H1 (cell line): Measurements from ENCODE around the gene RNASE7. TPM values are rescaled to one million over a fixed set of nuclear protein-coding genes. Genes with fewer than 3 reads are reported as not detected.

Experiments
- CTCF ChIA-PET: fragments of 300-600 bp; sonication (Branson Sonifier 250); formaldehyde crosslinking; loops from one replicate; lab custom pipeline; 2021; ENCODE audit not compliant: partially characterized antibody; lab: Charles Lee
- POLR2A ChIA-PET: fragments of 300-600 bp; sonication (Branson Sonifier 250); formaldehyde crosslinking; loops from one replicate; lab custom pipeline; 2021; ENCODE audit warnings: inconsistent platforms; ENCODE audit not compliant: partially characterized antibody; lab: Charles Lee
- DNase-seq, 2 experiments: peaks; one replicate each; pipeline versions ENCODE4 v3.0.0 to v3.0.0-alpha.2; 2010 to 2022; ENCODE audit warnings: low spot score in 2 of 2, low read depth in 1 of 2, mixed read lengths in 1 of 2
- FAIRE-seq: peaks from 2 replicates; lab custom pipeline; 2011; peaks lifted over from hg19 to GRCh38; lab: Jason Lieb, UNC
- H2AFZ ChIP-seq: 2 replicates; pipeline ENCODE4 v1.8.1; 2012; ENCODE audit warnings: low read length, inconsistent platforms
- H2AK5ac ChIP-seq: 2 replicates; pipeline ENCODE4 v1.6.1; 2013; ENCODE audit warnings: low read depth, low read length
- H2BK120ac ChIP-seq: replicated peaks from 2 replicates; pipeline ENCODE3; 2013; ENCODE audit warnings: low read depth, low read length, inconsistent platforms
- H2BK12ac ChIP-seq: 2 replicates; pipeline ENCODE4 v1.6.1; 2013; ENCODE audit warnings: low read depth, low read length
- H2BK15ac ChIP-seq: 2 replicates; pipeline ENCODE4 v1.6.1; 2013; ENCODE audit warnings: low read length
- H2BK20ac ChIP-seq: 2 replicates; pipeline ENCODE4 v1.6.1; 2013; ENCODE audit warnings: low read length
- H2BK5ac ChIP-seq: 2 replicates; pipeline ENCODE4 v1.6.1; 2013; ENCODE audit warnings: low read depth, low read length
- H3K14ac ChIP-seq: 2 replicates; pipeline ENCODE4 v1.6.1; 2013; ENCODE audit warnings: inconsistent platforms; ENCODE audit not compliant: insufficient read length
- H3K18ac ChIP-seq: 2 replicates; pipeline ENCODE4 v1.6.1; 2013; ENCODE audit warnings: low read length; ENCODE audit errors: extremely low read depth
- H3K23ac ChIP-seq: 2 replicates; pipeline ENCODE4 v1.6.1; 2013; ENCODE audit warnings: inconsistent platforms; ENCODE audit not compliant: insufficient read length
- H3K23me2 ChIP-seq: 2 replicates; pipeline ENCODE4 v1.6.1; 2013; ENCODE audit warnings: low read depth, low read length
- H3K27ac ChIP-seq: 2 replicates; pipeline ENCODE4 v1.6.1; 2011; ENCODE audit warnings: low read depth, low read length, inconsistent platforms
- H3K27me3 ChIP-seq, 4 experiments: replicated peaks in 1 of 4; 1 replicate in 1 of 4; 2 replicates in 3 of 4; pipeline versions ENCODE4 v1.6.1 to v1.8.1; 2011 to 2013; ENCODE audit warnings: low read length in 3 of 4, mild to moderate bottlenecking in 3 of 4, inconsistent platforms in 2 of 4, mixed read lengths in 2 of 4, moderate library complexity in 1 of 4; ENCODE audit not compliant: control insufficient read depth in 3 of 4, insufficient read depth in 3 of 4; ENCODE audit errors: extremely low read depth in 1 of 4
- H3K36me3 ChIP-seq, 4 experiments: 2 replicates each; pipeline versions ENCODE4 v1.6.1 to v1.8.1; 2011 to 2013; ENCODE audit warnings: mild to moderate bottlenecking in 4 of 4, low read length in 3 of 4, moderate library complexity in 2 of 4, control low read depth in 1 of 4, inconsistent platforms in 1 of 4; ENCODE audit not compliant: insufficient read depth in 4 of 4, control insufficient read depth in 2 of 4
- H3K4ac ChIP-seq: replicated peaks from 2 replicates; pipeline ENCODE3; 2013; ENCODE audit warnings: low read length, low read depth, mixed read lengths, inconsistent platforms; ENCODE audit not compliant: insufficient read length
- H3K4me1 ChIP-seq, 4 experiments: replicated peaks in 1 of 4; 1 replicate in 1 of 4; 2 replicates in 3 of 4; pipeline versions ENCODE4 v1.6.1 to v1.8.1; 2011 to 2013; ENCODE audit warnings: low read length in 3 of 4, inconsistent platforms in 2 of 4, mixed read lengths in 1 of 4; ENCODE audit not compliant: insufficient read depth in 4 of 4, control insufficient read depth in 3 of 4
- H3K4me2 ChIP-seq, 2 experiments: 2 replicates each; pipeline versions ENCODE4 v1.6.1 to v1.8.1; 2011 to 2013; ENCODE audit warnings: low read depth in 2 of 2, low read length in 2 of 2, control low read depth in 1 of 2, inconsistent platforms in 1 of 2, mild to moderate bottlenecking in 1 of 2; ENCODE audit not compliant: insufficient read depth in 1 of 2
- H3K4me3 ChIP-seq, 4 experiments: fragments of 200-600, 300-600 bp in 1 of 4; sonication (generic), shearing (Covaris generic), sonication (Bioruptor Twin) in 1 of 4; 2 replicates each; pipeline versions ENCODE4 v1.5.1 to v1.8.1; 2011 to 2016; ENCODE audit warnings: low read length in 4 of 4, low read depth in 3 of 4, control low read depth in 2 of 4, inconsistent platforms in 2 of 4, mild to moderate bottlenecking in 2 of 4, mixed read lengths in 1 of 4, moderate library complexity in 1 of 4; ENCODE audit not compliant: insufficient read depth in 2 of 4; ENCODE audit errors: extremely low read depth in 1 of 4
- H3K56ac ChIP-seq: replicated peaks from 2 replicates; pipeline ENCODE3; 2013; ENCODE audit warnings: low read depth, mild to moderate bottlenecking, mixed read lengths, low read length, inconsistent platforms; ENCODE audit not compliant: insufficient read length
- H3K79me1 ChIP-seq: 2 replicates; pipeline ENCODE4 v1.6.1; 2013; ENCODE audit warnings: low read depth, low read length, control low read depth
- H3K79me2 ChIP-seq, 2 experiments: 2 replicates each; pipeline versions ENCODE4 v1.6.1 to v1.8.1; 2012 to 2013; ENCODE audit warnings: low read length in 2 of 2, mild to moderate bottlenecking in 2 of 2, inconsistent platforms in 1 of 2; ENCODE audit not compliant: insufficient read depth in 2 of 2, control insufficient read depth in 1 of 2
- H3K9ac ChIP-seq, 4 experiments: replicated peaks in 1 of 4; 1 replicate in 1 of 4; 2 replicates in 3 of 4; pipeline versions ENCODE4 v1.6.1 to v1.8.1; 2011 to 2013; ENCODE audit warnings: low read depth in 3 of 4, low read length in 3 of 4, control low read depth in 2 of 4, mild to moderate bottlenecking in 2 of 4, moderate library complexity in 2 of 4, inconsistent platforms in 1 of 4; ENCODE audit errors: extremely low read depth in 1 of 4
- H3K9me3 ChIP-seq, 2 experiments: 2 replicates each; pipeline versions ENCODE4 v1.6.1 to v1.8.1; 2012 to 2013; ENCODE audit warnings: mild to moderate bottlenecking in 2 of 2, moderate library complexity in 2 of 2, control low read depth in 1 of 2, inconsistent platforms in 1 of 2, low read depth in 1 of 2, low read length in 1 of 2, mixed read lengths in 1 of 2; ENCODE audit not compliant: insufficient read depth in 2 of 2
- H4K20me1 ChIP-seq, 2 experiments: replicated peaks in 1 of 2; 2 replicates each; pipeline versions ENCODE3 to v1.8.1; 2011 to 2013; ENCODE audit warnings: inconsistent platforms in 2 of 2, low read length in 2 of 2, mild to moderate bottlenecking in 1 of 2; ENCODE audit not compliant: insufficient read depth in 2 of 2, control insufficient read depth in 1 of 2
- H4K5ac ChIP-seq: 2 replicates; pipeline ENCODE4 v1.6.1; 2013; ENCODE audit warnings: low read length, low read depth, mixed read lengths, inconsistent platforms; ENCODE audit not compliant: insufficient read length
- H4K8ac ChIP-seq: 2 replicates; pipeline ENCODE4 v1.8.0; 2013; ENCODE audit warnings: mild to moderate bottlenecking, moderate library complexity, low read length, inconsistent platforms; ENCODE audit not compliant: insufficient read depth; ENCODE audit errors: extremely low read depth
- H4K91ac ChIP-seq: replicated peaks from 2 replicates; pipeline ENCODE3; 2013; ENCODE audit warnings: low read length, mixed read lengths, inconsistent platforms; ENCODE audit not compliant: insufficient read length
- POLR2AphosphoS5 ChIP-seq: IDR thresholded peaks from 2 replicates; pipeline ENCODE4 v1.6.1; 2011; ENCODE audit warnings: low read depth, low read length
- SP4 ChIP-seq: IDR thresholded peaks from 2 replicates; pipeline ENCODE4 v1.6.1; 2012; ENCODE audit warnings: low read length, inconsistent platforms
- WGBS, 2 experiments: shearing (Covaris generic) in 1 of 2; methylation state at CpG; one replicate each; pipeline versions ENCODE4 v1.1.6 to v1.1.7; 2013 to 2015; ENCODE audit warnings: low lambda C conversion rate in 2 of 2, mixed read lengths in 2 of 2, inconsistent platforms in 1 of 2, low coverage in 1 of 2, missing lambda C conversion rate in 1 of 2; ENCODE audit not compliant: insufficient replicate concordance in 2 of 2, insufficient coverage in 1 of 2, insufficient read length in 1 of 2; ENCODE audit errors: extremely low coverage in 1 of 2, missing lambda C conversion rate in 1 of 2; 5-methylcytosine and 5-hydroxymethylcytosine counted together
- polyA plus RNA-seq, 7 experiments: library from polyadenylated mRNA; depleted of rRNA in 3 of 7; stranded (reverse) in 5 of 7; unstranded in 2 of 7; fragments of >200 nt in 5 of 7; fragments of 200-250 nt in 2 of 7; gene quantifications; 1 replicate in 5 of 7; 2 replicates in 1 of 7; 4 replicates in 1 of 7; pipeline versions ENCODE4 v1.2.1 to v1.2.3, GENCODE V29; 2011 to 2013; ENCODE audit warnings: missing spikeins in 2 of 7, mixed read lengths in 2 of 7
- total RNA-seq: library from RNA; stranded (reverse); fragmentation: NEBNext Ultra II Directional; extraction: Animal tissue kit (Norgen Biotek cat#: 25700); gene quantifications from 2 replicates; pipeline ENCODE4 v1.2.1, GENCODE V29; 2021

Gene RNASE7
- total and polyA plus RNA-seq, 2 of the 8 experiments (the other 6 are each of a cell fraction or from before 2014, with no cell fraction given): not detected

GRCh38 chr14:21090940-21091663 lies 48.9 kb downstream of the RNASE7 start:
- peaks cover 0 to 18% of the 10 kb centered on the region in 2 experiments; a peak in 2 of 4 replicates for H3K79me2 ChIP-seq
- H3K4me2 ChIP-seq: no peak overlapping the region; a peak in 1 of 4 replicates
- 0 out of 2 replicates have a peak overlapping the region, but pooled peaks have one; percentile 42 for H3K27ac ChIP-seq
- H2BK12ac ChIP-seq: no peak overlapping the region
- peaks cover 8% of the 10 kb centered on the region; the same call in 1 of the 2 replicates for H3K79me1 ChIP-seq
- ChIA-PET CTCF (interaction anchor here (0.6 to 10.2 kb wide), 34 partner anchors 9 to 625 kb away, joined by 3 to 239 read pairs (median 7); partner anchors contain the start of genes ARHGEF40, RNASE13, RNASE8 and TMEM253), POLR2A (interaction anchor here (1.0 to 12.4 kb wide), 9 partner anchors 11 to 78 kb away, joined by 3 to 245 read pairs (median 17); partner anchors contain the start of genes ARHGEF40 and TMEM253)
- H2AFZ ChIP-seq: no peak overlapping the region
- WGBS, 2 experiments: 94% methylated on average over 40 of the region's 45 CpGs; no CpG with 5 or more reads in 1 of the 2 experiments
- H2BK15ac ChIP-seq: no peak overlapping the region
- FAIRE-seq (no peak), DNase-seq (no peak)
- H3K27me3 ChIP-seq: no peaks in the 10 kb centered on the region
- peaks cover 5% of the 10 kb centered on the region; the same call in 1 of the 2 replicates for H3K23me2 ChIP-seq
- no peak overlapping the region for H2AK5ac ChIP-seq
- no peak overlapping the region for H3K18ac ChIP-seq
- no peak overlapping the region for H4K5ac ChIP-seq
- H3K23ac ChIP-seq: no peak overlapping the region
- H2BK120ac ChIP-seq: no peak overlapping the region
- no peak overlapping the region for H3K4me3 ChIP-seq
- peaks cover 13 to 19% of the 10 kb centered on the region in 2 experiments for H4K20me1 ChIP-seq
- H3K56ac ChIP-seq: no peak overlapping the region
- no peak overlapping the region for H2BK20ac ChIP-seq
- H4K91ac ChIP-seq: no peak overlapping the region
- no peak overlapping the region for H3K9ac ChIP-seq
- H3K9me3 ChIP-seq: no peaks in the 10 kb centered on the region
- TF ChIP-seq SP4 (no peak), POLR2AphosphoS5 (peak; percentile 65)
- no peak overlapping the region for H4K8ac ChIP-seq
- peaks cover 18 to 51% (median 44%) of the 10 kb centered on the region in 4 experiments for H3K36me3 ChIP-seq
- no peak overlapping the region for H2BK5ac ChIP-seq
- no peak overlapping the region for H3K4ac ChIP-seq
- H3K14ac ChIP-seq: no peak overlapping the region
- peaks cover 16 to 25% (median 18%) of the 10 kb centered on the region in 4 experiments for H3K4me1 ChIP-seq
